ENCODE measurements around the gene CPB2.

The CPB2 gene

GRCh38 chr13:46043647-46044046 is 61.2 kb downstream of the CPB2 start:
- DNase-seq = no peak

GRCh38 chr13:46041419-46041839 is 63.4 kb downstream of the CPB2 start:
- no peak for DNase-seq

DNA sequence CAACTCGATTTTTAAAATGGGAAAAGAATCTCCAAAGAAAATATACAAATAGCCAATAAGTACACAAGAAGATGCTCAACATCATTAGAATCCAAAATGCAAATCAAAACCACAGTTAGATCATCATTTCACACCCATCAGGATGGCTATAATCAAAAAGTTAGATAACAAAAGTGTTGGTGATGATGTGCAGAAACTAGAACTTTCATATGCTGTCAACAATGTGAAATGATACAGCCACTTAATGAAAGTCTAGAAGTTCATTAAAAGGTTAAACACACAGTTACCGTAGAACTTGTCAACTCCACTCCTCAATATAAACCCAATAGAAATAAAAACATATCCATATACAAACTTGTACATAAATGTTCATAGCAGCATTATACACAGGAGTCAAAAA is 64.1 kb downstream of the CPB2 start:
- no peak for DNase-seq

- no peak for DNase-seq
These were observed 65.2 kb downstream of the CPB2 start for GRCh38 chr13:46039411-46040182.

- no peak for DNase-seq
These were observed 66.5 kb downstream of the CPB2 start for GRCh38 chr13:46038296-46038695.

GRCh38 chr13:46035066-46035465 is 69.8 kb downstream of the CPB2 start:
- DNase-seq = no peak

- no peak for DNase-seq
These were observed 72.5 kb downstream of the CPB2 start for GRCh38 chr13:46032341-46032740.

- no peak for DNase-seq
These were observed 73.1 kb downstream of the CPB2 start for GRCh38 chr13:46031581-46032263.

GRCh38 chr13:46025157-46025556 is 79.7 kb downstream of the CPB2 start:
- no peak for DNase-seq

- DNase-seq = no peak
These were observed 82.4 kb downstream of the CPB2 start for GRCh38 chr13:46022481-46022880.

GRCh38 chr13:46016216-46016615 is 88.6 kb downstream of the CPB2 start:
- DNase-seq = no peak

GRCh38 chr13:46015366-46015765 is 89.5 kb downstream of the CPB2 start:
- no peak for DNase-seq

DNA sequence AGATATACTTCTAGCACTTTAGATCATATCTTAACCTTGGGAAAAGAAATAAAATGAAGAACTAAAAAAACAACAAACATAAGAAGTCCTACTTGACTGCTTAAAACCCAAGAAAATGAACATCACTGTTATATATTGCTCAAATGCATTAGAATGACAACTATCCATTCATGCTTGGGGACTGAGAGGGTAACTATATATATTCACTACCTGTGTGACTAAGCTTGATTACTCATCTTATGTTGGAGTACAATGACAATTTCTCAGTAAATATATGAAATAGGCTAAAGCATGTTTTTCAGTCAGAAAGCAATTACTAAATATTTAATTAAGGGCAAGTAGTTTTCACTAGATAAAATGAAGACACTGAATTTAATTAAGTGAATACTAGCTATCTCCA is 92.4 kb downstream of the CPB2 start:
- no peak for DNase-seq

GRCh38 chr13:46010148-46010547 is 94.7 kb downstream of the CPB2 start:
- no peak for DNase-seq

- no peak for DNase-seq
These were observed 96.2 kb downstream of the CPB2 start for GRCh38 chr13:46008631-46009030.

GRCh38 chr13:46006688-46007452 is 98.0 kb downstream of the CPB2 start:
- DNase-seq = no peak

GRCh38 chr13:46004491-46004890 is 100.3 kb downstream of the CPB2 start:
- DNase-seq = no peak

All from stimulated activated naive CD4-positive, alpha-beta T cell treated with Interleukin-2 at 50 U/mL for 16 hours (primary cell).